Endodermal cell (in vitro differentiated cells): ENCODE results near the gene EIF4G3. TPM values are rescaled to one million over a fixed set of nuclear protein-coding genes. Genes with fewer than 3 reads are reported as not detected.

Experiments
- DNase-seq: peaks from one replicate; pipeline ENCODE4 v3.0.0-alpha.2; 2017
- H3K27ac ChIP-seq: 2 replicates; pipeline ENCODE4 v1.5.1; 2013; ENCODE audit warnings: mild to moderate bottlenecking, low read depth, low read length, moderate library complexity
- H3K27me3 ChIP-seq: 2 replicates; pipeline ENCODE4 v1.6.1; 2013; ENCODE audit warnings: mild to moderate bottlenecking, low read length, moderate library complexity; ENCODE audit not compliant: insufficient read depth, control insufficient read depth, poor library complexity, severe bottlenecking
- H3K36me3 ChIP-seq: 2 replicates; pipeline ENCODE4 v1.7.0; 2013; ENCODE audit warnings: mild to moderate bottlenecking, low read length, moderate library complexity; ENCODE audit not compliant: control insufficient read depth, insufficient read depth
- H3K4me1 ChIP-seq: one replicate; pipeline ENCODE4 v1.7.0; 2013; ENCODE audit warnings: low read length; ENCODE audit not compliant: control insufficient read depth, insufficient read depth
- H3K4me3 ChIP-seq: 2 replicates; pipeline ENCODE4 v1.5.1; 2013; ENCODE audit warnings: mild to moderate bottlenecking, low read length, moderate library complexity
- H3K9ac ChIP-seq: 2 replicates; pipeline ENCODE4 v1.6.1; 2013; ENCODE audit warnings: mild to moderate bottlenecking, low read length, moderate library complexity; ENCODE audit not compliant: poor library complexity, severe bottlenecking; ENCODE audit errors: extremely low read depth
- H3K9me3 ChIP-seq: 2 replicates; pipeline ENCODE4 v1.6.1; 2013; ENCODE audit warnings: mild to moderate bottlenecking, low read length, moderate library complexity; ENCODE audit not compliant: control insufficient read depth
- H3K27ac Mint-ChIP-seq: 2 replicates; pipeline ENCODE4 v1.8.0; 2020; ENCODE audit warnings: mixed read lengths
- H3K27me3 Mint-ChIP-seq: 2 replicates; pipeline ENCODE4 v1.8.0; 2021; ENCODE audit warnings: mild to moderate bottlenecking, mixed read lengths; ENCODE audit not compliant: insufficient read depth
- H3K36me3 Mint-ChIP-seq: 2 replicates; pipeline ENCODE4 v1.8.0; 2020; ENCODE audit warnings: low read depth, mixed read lengths
- H3K4me1 Mint-ChIP-seq: 2 replicates; pipeline ENCODE4 v1.8.0; 2020; ENCODE audit warnings: mixed read lengths
- H3K4me3 Mint-ChIP-seq: 2 replicates; pipeline ENCODE4 v1.8.0; 2020; ENCODE audit warnings: mild to moderate bottlenecking, moderate library complexity, mixed read lengths
- H3K9me3 Mint-ChIP-seq: 2 replicates; pipeline ENCODE4 v1.8.0; 2020; ENCODE audit warnings: mild to moderate bottlenecking, mixed read lengths
- CTCF ChIP-seq: fragments of 200-600 bp; sonication (generic); conservative IDR thresholded peaks from 2 replicates; pipeline ENCODE4 v1.5.0; 2021; ENCODE audit warnings: antibody characterized with exemption, mild to moderate bottlenecking
- WGBS, 2 experiments: methylation state at CpG; one replicate each; pipeline versions ENCODE4 v1.1.5 to v1.1.7; 2013; ENCODE audit warnings: missing lambda C conversion rate in 2 of 2, mixed read lengths in 1 of 2; ENCODE audit not compliant: insufficient coverage in 1 of 2, insufficient read length in 1 of 2; 5-methylcytosine and 5-hydroxymethylcytosine counted together
- total RNA-seq, 2 donors: library from RNA; stranded (reverse); fragmentation: NEBNext Ultra II Directional in 1 of 2; extraction: Animal tissue kit (Norgen Biotek cat#: 25700) in 1 of 2; gene quantifications; 2 replicates in 1 of 2; 3 replicates in 1 of 2; pipeline ENCODE4 v1.2.1, GENCODE V29; 2021

Gene EIF4G3
- total RNA-seq, 2 donors from 2014 or later: 101 to 103 TPM

GRCh38 chr1:21041541-21041940 lies 135.2 kb downstream of the EIF4G3 start:
- no peak for TF ChIP-seq CTCF
- H3K4me1 ChIP-seq: no peaks in the 10 kb centered on the region
- no peaks in the 10 kb centered on the region for H3K27me3 Mint-ChIP-seq

GRCh38 chr1:21037091-21037490 lies 139.6 kb downstream of the EIF4G3 start:
- DNase-seq: no peak
- H3K36me3 ChIP-seq: peaks cover 7% of the 10 kb centered on the region
- WGBS, 2 experiments: 98% methylated on average over 3 of the region's 3 CpGs; no CpG with 5 or more reads in 1 of the 2 experiments
- Mint-ChIP-seq H3K27ac (no peak overlapping the region), H3K9me3 (peaks cover 7% of the 10 kb centered on the region), H3K4me1 (peaks cover 7% of the 10 kb centered on the region), H3K36me3 (peaks cover 27% of the 10 kb centered on the region), H3K27me3 (no peaks in the 10 kb centered on the region), H3K4me3 (no peak overlapping the region)
- H3K4me1 ChIP-seq: no peaks in the 10 kb centered on the region
- TF ChIP-seq CTCF: no peak
- H3K27ac ChIP-seq: no peak overlapping the region
- H3K9me3 ChIP-seq: peaks cover 16% of the 10 kb centered on the region
- H3K4me3 ChIP-seq: no peak overlapping the region
- H3K27me3 ChIP-seq: no peaks in the 10 kb centered on the region
- H3K9ac ChIP-seq: no peak overlapping the region

More at GRCh38 chr1:21041541-21041940, 135.2 kb downstream of the EIF4G3 start:
- H3K9me3 Mint-ChIP-seq: peaks cover 2% of the 10 kb centered on the region
- WGBS, 2 experiments: 90 to 94% methylated on average over 2 of the region's 2 CpGs
- H3K9me3 ChIP-seq: peaks cover 7% of the 10 kb centered on the region
- no peaks in the 10 kb centered on the region for H3K27me3 ChIP-seq
- no peak for DNase-seq
- H3K4me1 Mint-ChIP-seq: peaks cover 20% of the 10 kb centered on the region
- peaks cover 23% of the 10 kb centered on the region for H3K36me3 ChIP-seq
- no peak overlapping the region for H3K4me3 ChIP-seq
- H3K27ac ChIP-seq: no peak overlapping the region
- H3K4me3 Mint-ChIP-seq: no peak overlapping the region
- no peak overlapping the region for H3K9ac ChIP-seq
- H3K27ac Mint-ChIP-seq: no peak overlapping the region
- peaks cover 20% of the 10 kb centered on the region for H3K36me3 Mint-ChIP-seq

DNA sequence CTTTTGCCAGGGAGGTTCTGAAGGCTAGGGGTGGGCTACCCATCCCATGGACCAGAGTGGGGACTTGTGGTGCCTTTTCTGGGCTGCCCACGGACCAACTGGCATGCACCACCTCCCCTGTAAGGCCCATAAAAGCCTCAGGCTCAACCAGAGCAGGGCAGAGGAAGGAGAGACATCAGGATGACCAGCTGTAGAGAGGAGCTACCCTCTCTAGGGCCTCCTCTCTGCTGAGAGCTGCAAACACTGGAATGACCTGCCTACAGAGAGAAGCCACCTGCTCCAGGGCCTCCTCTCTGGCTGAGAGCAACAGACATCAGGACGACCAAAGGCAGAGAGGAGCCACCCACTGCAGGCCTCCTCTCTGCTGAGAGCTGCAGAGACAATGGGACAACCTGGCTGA lies 140.9 kb downstream of the EIF4G3 start:
- 86 to 94% methylated on average over 1 to 2 of the region's 2 CpGs for WGBS, 2 experiments

More for the DNA sequence above, 140.9 kb downstream of the EIF4G3 start:
- H3K36me3 ChIP-seq: peaks cover 7% of the 10 kb centered on the region
- H3K4me1 Mint-ChIP-seq: peaks cover 3% of the 10 kb centered on the region
- H3K4me3 ChIP-seq: no peak overlapping the region
- H3K9me3 Mint-ChIP-seq: peaks cover 7% of the 10 kb centered on the region
- H3K36me3 Mint-ChIP-seq: peaks cover 28% of the 10 kb centered on the region
- no peak overlapping the region for H3K27ac Mint-ChIP-seq
- no peaks in the 10 kb centered on the region for H3K4me1 ChIP-seq
- H3K9ac ChIP-seq: no peak overlapping the region
- H3K4me3 Mint-ChIP-seq: no peak overlapping the region
- no peaks in the 10 kb centered on the region for H3K27me3 Mint-ChIP-seq
- no peak overlapping the region for H3K27ac ChIP-seq
- TF ChIP-seq CTCF: no peak
- peaks cover 16% of the 10 kb centered on the region for H3K9me3 ChIP-seq
- no peak for DNase-seq
- H3K27me3 ChIP-seq: no peaks in the 10 kb centered on the region
